NCI-H82 (cell line): ENCODE results near the gene AGAP1.

Experiments used
- DNase-seq: peaks from one replicate; lab custom pipeline; 2025; lab: John Stamatoyannopoulos, UW

Gene AGAP1

DNA sequence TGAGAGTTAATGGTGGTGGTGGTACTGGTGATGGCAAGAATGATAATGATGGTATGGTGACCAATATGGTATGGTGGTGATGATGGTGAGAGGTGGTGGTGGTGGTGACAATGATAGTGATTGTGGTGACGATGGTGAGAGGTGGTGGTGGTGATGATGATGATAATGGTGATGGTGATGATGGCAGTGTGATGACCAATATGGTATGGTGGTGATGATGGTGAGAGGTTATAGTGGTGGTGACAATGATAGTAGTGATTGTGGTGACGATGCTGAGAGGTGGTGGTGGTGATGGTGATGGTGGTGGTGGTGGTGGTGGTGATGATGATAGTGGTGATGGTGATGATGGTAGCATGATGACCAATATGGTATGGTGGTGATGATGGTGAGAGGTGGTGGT lies 505.2 kb downstream of the AGAP1 start:
- no peak for DNase-seq

DNA sequence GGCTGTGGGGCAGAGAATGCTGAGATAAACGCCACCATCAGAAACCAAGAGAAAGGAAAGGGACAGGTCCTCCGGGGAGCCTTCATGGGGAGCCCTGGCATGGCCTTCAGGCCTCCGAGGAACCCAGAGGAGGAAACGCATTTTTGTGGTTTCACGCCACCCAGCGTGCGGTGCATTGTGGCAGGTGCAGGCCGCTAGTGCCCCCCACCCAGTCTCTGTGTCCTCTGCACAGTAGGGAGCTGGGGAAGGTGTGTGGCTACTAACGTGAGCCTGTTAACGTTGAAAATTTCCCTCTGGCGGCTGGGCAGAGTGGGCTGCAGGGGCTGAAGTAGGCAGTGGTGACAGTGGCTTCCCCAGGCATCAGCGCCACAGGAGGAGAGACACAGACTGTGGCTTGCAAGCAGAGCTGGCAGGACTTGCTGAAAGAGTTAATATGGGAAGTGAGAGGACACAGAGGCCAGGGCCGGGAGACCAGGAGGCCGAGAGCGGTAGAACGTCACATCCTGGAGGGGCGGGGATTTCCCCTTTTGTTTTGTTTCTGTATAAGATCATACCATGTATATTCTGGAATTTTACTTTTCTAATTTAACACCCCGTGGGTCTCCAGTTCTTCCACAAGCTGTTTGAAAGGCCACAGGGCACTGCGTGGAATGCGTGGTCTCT lies 507.5 kb downstream of the AGAP1 start:
- no peak for DNase-seq

DNA sequence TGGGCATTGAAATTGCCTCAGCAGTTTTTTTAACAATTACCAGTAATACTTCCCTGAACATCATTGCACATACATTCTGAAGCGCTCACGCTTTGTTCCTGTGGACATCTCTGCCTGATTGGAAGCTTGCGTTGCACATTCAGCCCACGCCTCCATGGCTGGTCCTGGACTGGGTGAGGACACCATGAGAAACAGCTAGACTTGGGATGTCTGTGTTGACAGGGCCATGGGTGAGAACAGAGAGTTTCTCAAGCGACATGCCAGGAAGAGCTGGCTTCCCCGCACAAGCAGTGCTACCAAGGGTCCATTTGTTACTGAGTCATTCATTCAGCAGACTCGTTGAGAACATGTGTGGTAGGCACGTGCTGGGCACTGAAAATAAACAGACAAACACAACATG lies 508.0 kb downstream of the AGAP1 start:
- no peak for DNase-seq

DNA sequence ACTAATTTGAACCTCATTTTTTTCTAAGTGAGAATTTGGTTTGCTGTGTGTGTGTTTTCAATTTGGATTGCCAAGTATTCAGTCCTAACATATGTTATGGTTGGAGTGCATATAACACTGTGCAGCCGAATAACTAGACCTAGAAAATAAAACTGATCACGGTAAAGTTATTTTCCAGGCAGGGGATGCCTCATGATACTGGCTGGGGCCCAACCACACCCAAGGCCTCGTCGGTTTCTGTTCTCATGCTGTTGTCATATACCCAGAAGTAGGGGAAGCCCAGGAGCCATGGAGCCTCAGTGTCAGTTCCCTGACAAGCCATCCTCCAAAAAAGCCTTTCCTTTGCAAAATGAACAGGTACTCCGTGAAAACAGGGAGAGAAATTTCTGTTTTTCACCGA lies 514.2 kb downstream of the AGAP1 start:
- DNase-seq: no peak

DNA sequence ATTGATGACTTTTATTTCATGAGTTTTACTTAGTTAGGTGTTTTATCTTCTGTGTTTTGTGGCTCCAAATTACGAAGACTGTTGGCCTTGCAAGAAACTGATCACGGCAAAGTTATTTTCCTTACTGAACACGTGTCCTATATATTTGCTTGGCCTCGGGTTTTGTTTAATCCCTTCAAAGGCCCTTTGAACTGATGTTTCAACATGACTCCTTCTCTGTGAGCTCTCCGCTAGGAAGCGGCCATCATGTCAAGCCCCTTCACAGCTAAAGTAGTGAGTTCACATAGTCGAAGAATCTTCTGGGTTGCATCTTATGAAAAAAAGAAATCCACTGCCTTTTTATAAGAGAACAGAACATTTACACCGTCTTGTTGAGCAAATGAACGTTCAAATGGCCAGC lies 515.0 kb downstream of the AGAP1 start:
- DNase-seq: no peak

DNA sequence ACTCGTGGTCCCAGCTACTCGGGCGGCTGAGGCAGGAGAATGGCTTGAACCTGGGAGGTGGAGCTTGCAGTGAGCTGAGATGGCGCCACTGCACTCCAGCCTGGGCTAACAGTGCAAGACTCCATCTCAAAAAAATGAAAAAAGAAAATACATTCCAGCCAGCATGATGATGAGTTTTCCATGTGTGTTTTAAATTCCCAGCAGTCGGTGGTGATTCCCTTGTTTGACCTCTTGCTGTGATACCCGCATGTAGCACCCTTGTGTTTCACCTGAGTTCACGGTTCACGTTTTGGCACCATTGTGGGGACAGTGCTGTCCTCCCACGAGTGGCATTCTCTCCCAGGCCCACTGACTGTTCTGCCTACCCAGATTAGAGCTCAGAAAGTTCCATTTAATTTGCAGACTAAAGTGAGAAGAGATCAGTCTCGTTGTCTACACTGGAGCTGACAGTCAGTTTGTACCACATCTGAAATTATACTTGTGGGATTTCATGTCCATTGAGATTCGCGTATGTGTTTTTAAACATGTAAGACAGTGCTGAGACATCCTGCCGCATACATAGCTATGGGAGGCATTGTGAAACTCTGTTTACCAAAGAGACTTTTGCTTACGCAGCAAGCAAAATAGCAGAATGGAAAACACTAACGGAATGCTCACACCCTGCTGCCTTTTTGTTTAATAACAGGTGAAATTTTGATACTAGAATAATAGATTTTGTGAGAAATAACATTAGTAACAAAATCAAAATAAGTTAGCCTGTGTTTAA lies 517.3 kb downstream of the AGAP1 start:
- DNase-seq: no peak

DNA sequence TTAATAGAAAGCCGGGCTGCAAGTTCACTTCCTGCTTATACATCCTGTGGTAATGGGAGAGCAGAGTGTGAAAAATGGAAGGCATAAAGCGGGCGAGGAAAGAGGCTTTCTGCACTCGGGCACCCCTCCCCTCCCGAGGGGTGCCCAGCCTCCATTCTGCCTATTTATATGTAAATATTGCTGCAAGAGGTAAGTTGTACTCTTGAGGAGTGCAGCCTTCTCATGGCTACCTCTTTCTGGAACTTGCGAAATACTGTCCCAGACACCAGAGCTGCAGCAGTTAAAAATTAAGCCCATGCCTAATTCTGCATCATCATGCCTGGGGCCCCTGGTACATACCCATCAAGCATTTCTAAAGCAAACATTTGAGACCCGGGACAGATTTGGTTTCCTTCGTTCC lies 518.3 kb downstream of the AGAP1 start:
- DNase-seq: no peak

DNA sequence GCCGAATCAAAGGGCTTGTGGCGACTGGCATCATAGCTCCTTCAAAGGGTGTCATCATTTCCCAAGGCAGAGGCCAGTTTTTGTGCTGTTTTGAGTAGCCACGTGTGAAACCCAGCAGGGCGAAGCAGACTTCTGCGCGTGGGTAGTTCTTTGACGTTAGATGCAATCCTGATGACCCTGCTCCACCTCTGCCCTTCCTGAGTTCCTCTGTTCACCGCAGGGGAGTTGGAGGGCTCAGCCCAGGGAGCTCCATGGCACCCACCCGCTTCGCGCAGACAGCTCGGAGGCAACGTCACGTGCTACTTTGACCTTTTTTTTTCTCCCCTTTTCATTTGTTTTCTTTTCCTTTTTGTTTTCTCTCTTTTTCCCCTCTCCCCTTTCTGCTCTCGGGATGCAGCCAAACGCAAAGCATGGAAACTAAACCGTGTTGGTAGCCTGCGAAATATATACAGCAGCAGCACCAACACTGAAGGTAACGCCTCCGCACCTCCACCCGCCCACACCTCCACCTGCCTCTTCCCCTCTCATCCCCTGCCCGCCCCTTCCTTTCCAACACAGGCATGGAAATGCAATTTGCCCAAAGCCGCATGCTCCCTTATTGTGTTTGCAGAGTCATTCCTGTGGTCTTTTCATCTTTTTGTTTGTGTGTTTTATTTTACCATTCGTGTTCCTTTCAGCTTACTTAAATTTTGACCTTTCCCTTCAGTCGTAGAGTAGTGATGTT lies 520.7 kb downstream of the AGAP1 start:
- DNase-seq: no peak

DNA sequence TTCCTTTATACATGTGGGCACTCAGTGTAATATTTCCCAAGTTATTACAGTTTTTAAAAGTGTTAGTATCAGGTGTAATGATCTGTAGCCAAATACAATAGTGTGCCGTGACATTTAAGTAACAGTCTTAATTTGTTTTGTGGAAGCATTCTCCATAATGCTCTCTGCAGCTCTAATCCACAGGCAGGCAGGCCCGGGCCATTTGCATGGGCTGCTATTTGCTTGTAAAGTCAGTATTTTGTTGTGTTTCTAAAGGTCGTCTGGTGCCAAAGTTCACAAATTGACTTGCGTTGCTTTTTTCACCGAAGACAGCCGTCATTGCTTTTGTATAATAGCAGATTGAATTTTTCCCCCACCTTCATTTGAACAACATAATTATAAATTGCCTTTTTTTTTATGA lies 521.3 kb downstream of the AGAP1 start:
- DNase-seq: no peak

DNA sequence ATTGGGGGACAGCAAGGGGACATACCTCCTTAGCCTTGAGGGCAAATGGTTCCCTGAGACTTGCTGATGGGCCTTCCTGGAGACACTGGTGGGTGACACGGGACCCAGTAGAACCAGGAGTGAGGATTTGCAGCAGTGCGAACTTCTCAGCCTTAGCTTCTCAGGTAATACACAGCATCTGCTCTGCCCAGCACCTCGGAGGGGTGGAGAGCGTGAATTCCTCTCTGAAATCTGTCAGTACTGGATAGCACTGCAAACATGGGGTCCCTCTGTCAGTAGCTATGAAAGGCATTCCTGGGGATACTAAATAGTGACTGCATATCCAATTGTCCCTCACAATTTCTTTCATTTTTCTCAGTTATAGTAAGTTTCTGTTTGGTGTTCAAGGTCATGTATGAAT lies 522.7 kb downstream of the AGAP1 start:
- DNase-seq: no peak

DNA sequence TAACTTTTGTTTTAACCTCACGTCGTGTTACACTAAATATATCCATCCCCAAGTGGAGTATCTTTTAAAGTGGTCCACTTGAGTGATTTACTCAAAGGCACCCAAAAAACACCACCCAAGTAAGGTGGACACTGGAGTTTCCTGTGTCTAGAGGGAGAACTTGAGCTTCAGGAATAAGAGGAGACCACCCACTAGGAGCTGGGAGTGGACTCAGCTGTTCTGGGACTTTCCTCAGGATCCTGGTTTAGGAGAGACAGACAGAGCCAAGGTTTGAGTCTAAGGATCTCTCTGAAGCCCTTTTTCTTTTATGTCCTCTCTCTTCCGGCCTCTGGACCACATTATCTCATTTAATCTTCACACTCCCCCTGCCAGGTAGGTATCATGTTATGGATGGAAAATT lies 523.6 kb downstream of the AGAP1 start:
- no peak for DNase-seq

DNA sequence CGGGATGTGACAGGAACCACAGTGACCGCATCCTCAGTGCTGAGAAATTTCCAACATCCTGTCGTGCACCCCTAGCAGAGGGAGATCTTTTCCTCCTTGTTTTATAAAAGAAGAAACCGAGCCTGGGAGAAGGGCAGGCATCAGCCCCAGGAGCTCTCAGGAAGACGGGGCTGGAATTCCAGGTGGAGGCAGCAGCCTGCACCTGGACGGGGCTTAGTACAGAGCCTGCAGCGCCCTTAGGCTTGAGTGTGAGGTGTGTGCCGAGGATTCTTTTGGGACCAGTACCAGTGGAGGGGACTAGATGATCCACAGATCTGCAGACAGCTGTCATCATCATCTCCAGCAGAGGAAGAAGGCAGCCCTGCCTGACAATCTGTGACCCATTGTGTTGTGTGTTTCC lies 525.6 kb downstream of the AGAP1 start:
- DNase-seq: no peak

DNA sequence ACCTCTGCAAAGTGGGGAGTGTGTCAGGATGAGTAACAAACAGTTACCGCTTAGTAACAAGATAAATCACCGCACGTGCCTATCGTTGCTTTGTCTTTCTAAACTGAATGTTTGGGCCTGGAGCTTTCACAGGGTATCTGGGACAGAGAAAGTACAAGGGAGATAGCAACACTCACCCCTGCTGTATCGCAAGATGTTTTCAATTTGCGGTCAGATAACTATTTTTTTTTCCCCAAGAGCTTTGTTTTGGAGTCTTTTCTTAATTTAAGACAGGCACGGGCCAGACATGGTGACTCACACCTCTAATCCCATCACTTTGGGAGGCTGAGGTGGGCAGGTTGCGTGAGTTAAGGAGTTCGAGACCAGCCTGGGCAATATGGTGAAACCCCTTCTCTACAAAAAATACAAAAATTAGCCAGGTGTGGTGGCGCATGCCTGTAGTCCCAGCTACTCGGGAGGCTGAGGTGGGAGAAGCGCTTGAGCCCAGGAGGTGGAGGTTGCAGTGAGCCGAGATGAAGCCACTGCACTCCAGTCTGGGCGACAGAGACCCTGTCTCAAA lies 527.7 kb downstream of the AGAP1 start:
- DNase-seq: no peak

DNA sequence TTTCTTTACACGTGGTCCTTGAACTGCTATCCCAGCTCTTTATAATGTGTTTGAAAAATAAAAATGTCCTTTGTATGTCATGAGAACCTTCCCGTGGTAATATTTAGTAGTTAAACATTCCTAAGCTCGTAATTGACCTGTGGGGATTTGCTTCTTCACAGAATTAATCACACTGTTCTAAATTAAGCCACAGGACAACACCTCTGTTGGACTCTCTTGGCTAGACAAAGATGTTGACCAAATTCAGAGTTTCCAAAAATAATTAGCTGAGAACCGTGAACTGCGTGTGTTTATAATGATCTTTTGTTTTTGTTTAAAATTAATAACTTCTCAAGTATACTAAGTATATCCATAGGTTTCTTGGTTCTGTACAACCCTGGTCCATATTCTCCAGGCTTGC lies 528.3 kb downstream of the AGAP1 start:
- no peak for DNase-seq

DNA sequence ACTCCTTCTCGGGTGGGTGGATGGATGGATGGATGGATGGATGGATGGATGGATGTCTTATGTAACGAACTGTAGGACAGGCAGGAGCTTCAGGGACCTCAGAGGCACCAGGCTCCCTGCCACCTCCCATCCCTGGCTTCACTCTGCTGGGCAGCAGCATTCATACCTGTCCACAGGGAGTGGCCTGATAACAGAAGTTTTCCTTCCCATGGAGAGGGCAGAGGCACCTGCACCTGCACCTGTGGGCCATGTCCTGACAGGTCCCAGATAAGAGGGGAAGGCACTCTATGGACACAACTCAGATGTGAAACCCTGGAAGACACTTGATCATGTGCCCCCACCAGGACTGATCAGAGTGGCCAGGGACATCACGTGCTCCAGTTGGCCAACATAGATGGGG lies 532.0 kb downstream of the AGAP1 start:
- DNase-seq: no peak

DNA sequence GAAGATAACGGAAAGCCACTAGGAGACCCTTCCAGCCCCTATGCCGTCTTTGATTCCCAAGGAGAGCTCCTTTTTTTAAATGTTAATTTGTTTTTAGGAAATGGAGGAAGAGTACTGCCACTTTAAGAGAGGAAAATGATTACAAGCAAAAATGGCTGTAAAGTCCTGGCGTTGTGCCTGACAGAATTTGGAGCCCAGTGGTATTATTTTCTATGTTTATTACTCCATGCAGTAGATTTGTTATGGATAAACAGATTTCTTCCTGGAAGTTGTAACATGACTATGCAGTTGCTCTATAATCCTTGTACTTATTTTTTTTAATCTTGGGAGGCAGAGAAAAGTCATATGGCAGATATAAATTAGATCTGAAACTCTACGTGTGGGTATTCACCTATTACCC lies 533.0 kb downstream of the AGAP1 start:
- no peak for DNase-seq

DNA sequence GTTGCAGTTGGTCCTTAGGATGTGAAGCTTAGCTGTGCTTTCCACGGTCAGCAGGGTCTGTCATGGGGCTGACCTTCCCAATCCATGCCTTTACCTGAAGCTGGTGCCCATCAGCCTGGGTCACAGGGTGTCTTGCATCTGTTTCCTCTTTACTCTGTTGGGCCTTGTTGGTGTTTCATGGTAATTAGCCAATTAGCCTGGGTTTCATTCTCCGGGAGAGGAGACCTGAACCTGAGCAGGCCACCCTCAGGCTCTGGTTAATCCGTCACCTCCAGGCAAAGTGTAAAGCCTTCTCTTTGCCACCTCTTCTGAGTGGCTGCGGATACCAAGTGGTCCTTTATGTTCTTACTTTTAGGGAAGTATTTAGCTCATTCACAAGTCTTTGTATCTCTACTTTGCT lies 534.2 kb downstream of the AGAP1 start:
- DNase-seq: no peak

DNA sequence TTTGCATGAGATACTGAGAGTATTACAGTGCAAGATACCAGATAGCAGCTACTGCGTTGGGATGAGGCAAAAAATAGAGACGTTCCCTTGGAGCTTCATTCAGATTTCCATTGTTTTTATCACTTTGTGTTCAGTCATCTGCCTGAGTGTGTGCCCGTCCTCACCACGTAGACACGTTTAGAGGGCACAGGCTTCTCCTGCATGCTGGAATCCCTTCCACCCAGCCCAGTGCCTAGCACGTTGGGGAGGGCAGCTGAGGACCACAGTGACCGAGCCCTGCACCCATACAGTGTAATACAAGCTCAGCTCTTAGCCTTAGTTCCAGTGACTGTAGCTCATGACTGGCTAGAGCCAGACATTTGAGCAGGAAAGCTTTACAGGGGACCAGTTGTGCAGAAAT lies 539.6 kb downstream of the AGAP1 start:
- no peak for DNase-seq

DNA sequence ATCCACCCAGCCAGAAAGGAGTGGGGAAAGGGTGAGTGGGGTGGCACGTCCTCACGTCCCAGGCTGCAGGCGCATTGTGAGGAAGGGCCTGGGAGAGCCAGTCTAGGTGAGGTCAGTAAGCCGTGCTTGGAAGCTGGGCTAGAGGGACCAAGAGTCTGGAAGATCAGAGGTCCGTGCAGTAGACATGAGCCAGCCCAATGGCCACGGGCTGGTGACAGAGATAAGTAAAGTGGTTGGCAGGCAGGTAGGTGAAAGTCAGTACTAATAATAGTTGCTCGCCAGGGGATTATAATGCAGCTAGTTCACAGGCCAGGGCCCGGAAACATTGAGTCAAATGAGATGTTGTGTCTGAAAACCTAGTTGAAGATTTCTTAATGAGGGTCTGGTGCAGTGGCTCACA lies 541.1 kb downstream of the AGAP1 start:
- no peak for DNase-seq

DNA sequence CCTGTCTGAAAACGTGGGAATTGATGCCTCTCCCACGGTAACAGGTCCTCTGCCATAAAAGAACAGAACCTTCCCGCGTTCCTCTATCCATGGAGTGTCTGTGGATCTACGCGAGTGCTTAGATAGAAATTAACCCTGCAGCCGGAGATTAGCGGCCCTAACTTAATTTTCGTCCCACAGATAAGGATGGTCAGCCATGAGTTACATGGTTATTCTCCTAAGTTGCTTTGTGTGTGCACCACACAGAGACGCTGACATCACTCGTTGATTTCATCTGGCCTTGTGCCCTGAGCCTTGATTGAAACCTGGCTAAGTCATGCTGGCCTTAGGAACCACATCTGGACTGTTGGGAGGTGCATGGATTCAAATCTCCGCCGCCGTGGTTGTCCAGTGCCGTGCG lies 542.2 kb downstream of the AGAP1 start:
- DNase-seq: no peak

DNA sequence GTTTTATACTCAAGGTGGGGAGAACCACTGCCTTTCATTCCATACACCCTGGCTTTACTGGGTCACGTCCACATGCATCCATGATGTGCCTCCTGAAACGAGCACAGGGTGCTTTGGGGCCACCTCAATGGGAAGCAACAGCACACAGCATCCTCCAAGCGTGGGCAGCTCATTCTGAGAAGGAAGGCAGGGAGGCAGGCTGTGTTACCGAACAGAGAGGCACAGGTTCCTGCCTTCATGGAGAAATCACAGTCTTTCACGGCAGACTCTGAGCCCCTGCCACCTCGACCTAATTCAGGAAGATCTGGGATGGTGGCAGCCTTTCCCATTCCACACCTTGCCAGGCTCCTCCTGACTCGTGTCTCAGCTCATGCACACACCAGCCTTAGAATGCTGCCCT lies 544.3 kb downstream of the AGAP1 start:
- no peak for DNase-seq

DNA sequence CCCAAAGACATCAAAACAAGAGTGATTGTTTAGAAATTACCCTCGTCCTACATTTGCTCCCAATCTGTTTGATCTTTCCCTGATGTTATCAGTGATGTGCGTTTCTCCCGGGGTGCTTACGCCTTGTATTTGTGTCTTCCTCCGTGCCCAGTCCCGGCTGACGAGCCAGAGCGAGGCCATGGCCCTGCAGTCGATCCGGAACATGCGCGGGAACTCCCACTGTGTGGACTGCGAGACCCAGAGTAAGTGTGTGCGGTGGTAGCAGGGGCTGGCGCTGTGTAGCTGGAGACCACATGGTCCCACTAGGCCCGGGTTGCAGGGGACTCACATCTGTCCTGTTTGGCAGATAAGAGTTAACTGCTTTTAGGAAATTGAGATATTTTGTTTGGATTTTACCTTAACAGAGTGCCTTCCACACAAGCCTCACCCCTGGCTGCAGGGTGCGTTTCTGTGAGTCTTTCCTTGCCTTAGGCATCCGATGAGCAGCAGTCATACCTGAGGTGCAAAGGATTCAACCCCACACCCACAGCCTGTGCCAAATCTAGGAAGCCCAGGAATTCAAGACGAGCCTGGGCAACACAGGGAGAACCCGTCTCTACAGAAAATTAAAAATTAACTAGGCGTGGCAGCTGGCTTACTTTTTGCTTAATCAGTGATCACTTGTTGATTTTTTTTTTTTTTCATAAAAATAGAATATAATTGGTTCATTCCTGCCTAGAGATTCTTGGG lies 546.9 kb downstream of the AGAP1 start:
- no peak for DNase-seq
